Tibial nerve (tissue), 4 donors: ENCODE measurements around the gene MYOCOS. TPM values are rescaled to one million over a fixed set of nuclear protein-coding genes. Genes with fewer than 3 reads are reported as not detected.

Experiments
- DNase-seq, 2 donors: peaks; one replicate each; pipeline ENCODE4 v3.0.0-alpha.2; 2019; ENCODE audit warnings: low spot score in 2 of 2
- H3K27ac ChIP-seq, 4 donors: fragments of 200-600 bp; sonication (generic) in 3 of 4; one replicate each; pipeline ENCODE4 v1.5.1; 2017 to 2019; ENCODE audit warnings: mild to moderate bottlenecking in 1 of 4
- H3K27me3 ChIP-seq, 2 donors: fragments of 200-600 bp; sonication (generic) in 1 of 2; one replicate each; pipeline versions ENCODE4 v1.5.1 to v1.6.0; 2017 to 2019
- H3K36me3 ChIP-seq, 3 donors: fragments of 200-600 bp; sonication (generic); one replicate each; pipeline ENCODE4 v1.5.1; 2018 to 2019
- H3K4me1 ChIP-seq, 4 donors: fragments of 200-600 bp; sonication (generic) in 3 of 4; one replicate each; pipeline ENCODE4 v1.5.1; 2017 to 2019
- H3K4me3 ChIP-seq, 4 donors: fragments of 200-600 bp; sonication (generic) in 3 of 4; one replicate each; pipeline ENCODE4 v1.5.1; 2017 to 2019; ENCODE audit warnings: mild to moderate bottlenecking in 1 of 4, moderate library complexity in 1 of 4
- H3K9me3 ChIP-seq, 4 donors: fragments of 200-600 bp; sonication (generic) in 3 of 4; one replicate each; pipeline ENCODE4 v1.5.1; 2017 to 2019
- CTCF ChIP-seq, 5 experiments: fragments of 200-600 bp in 3 of 5; fragments of 450-650 bp in 2 of 5; sonication (generic) in 3 of 5; IDR thresholded peaks; one replicate each; pipeline ENCODE4 v1.5.1; 2016 to 2019; ENCODE audit warnings: antibody characterized with exemption in 5 of 5, mild to moderate bottlenecking in 3 of 5, moderate library complexity in 2 of 5
- EP300 ChIP-seq, 2 donors: sonication (generic); formaldehyde crosslinking; IDR thresholded peaks; one replicate each; pipeline ENCODE4 v1.6.1; 2017; ENCODE audit warnings: antibody characterized with exemption in 2 of 2, mild to moderate bottlenecking in 1 of 2
- POLR2A ChIP-seq, 2 donors: fragments of 450-650 bp; IDR thresholded peaks; one replicate each; pipeline ENCODE4 v1.6.1; 2017; ENCODE audit warnings: antibody characterized with exemption in 2 of 2, mild to moderate bottlenecking in 2 of 2, moderate library complexity in 2 of 2
- WGBS, 2 donors: methylation state at CpG; one replicate each; pipeline ENCODE4 v1.1.5; 2018; 5-methylcytosine and 5-hydroxymethylcytosine counted together
- total RNA-seq, 4 donors: library from RNA; depleted of rRNA; stranded (reverse); fragments of >200 nt; gene quantifications; one replicate each; pipeline ENCODE4 v1.1.0, GENCODE V29; 2016

The MYOCOS gene
- total RNA-seq, 4 donors from 2014 or later, result not detected

GRCh38 chr1:171652234-171652822 lies 30.3 kb downstream of the MYOCOS start, which contains the start of gene MYOC:
Gene MYOC, minus strand, starts transcription at chr1:171652688. Its CDS starts 77 bp downstream, at chr1:171652611.
- no peak for TF ChIP-seq CTCF (IDR thresholded peaks at IDR 0.05)
- TF ChIP-seq POLR2A (IDR thresholded peaks at IDR 0.05), result no peak
- peak within 1 kb of the TSS in 2 of 4 donors; percentile 86 to 87 for H3K27ac ChIP-seq
- WGBS, 2 donors, result 58 to 64% methylated on average over 7 to 8 of the region's 8 CpGs

GRCh38 chr1:171653796-171654195 lies 31.8 kb downstream of the MYOCOS start:
- Histone ChIP-seq H3K9me3 (no peaks in the 10 kb centered on the region), H3K27me3 (no peaks in the 10 kb centered on the region), H3K36me3 (no peaks in the 10 kb centered on the region), H3K27ac (peak overlapping the region; percentile 56 to 87 (median 76)), H3K4me3 (no peak overlapping the region), H3K4me1 (peaks cover 0 to 29% (median 20%) of the 10 kb centered on the region in 4 donors)
- TF ChIP-seq EP300 (IDR thresholded peaks at IDR 0.05), result no peak
- TF ChIP-seq CTCF (IDR thresholded peaks at IDR 0.05), result no peak
- TF ChIP-seq POLR2A (IDR thresholded peaks at IDR 0.05), result no peak
- DNase-seq, result no peak
- 33 to 46% methylated on average over 1 of the region's 1 CpG for WGBS, 2 donors

More at GRCh38 chr1:171652234-171652822, 30.3 kb downstream of the MYOCOS start, which contains the start of gene MYOC:
- Histone ChIP-seq H3K27me3 (no peaks in the 10 kb centered on the region), H3K4me1 (peaks cover 0 to 29% (median 20%) of the 10 kb centered on the region in 4 donors), H3K9me3 (no peaks in the 10 kb centered on the region), H3K4me3 (peak within 1 kb of the TSS in 1 of 4 donors; percentile 29), H3K36me3 (no peaks in the 10 kb centered on the region)
- no peak for DNase-seq

- H3K4me1 ChIP-seq, result peaks cover 0 to 29% (median 20%) of the 10 kb centered on the region in 4 donors
- H3K27ac ChIP-seq, result peak overlapping the region; percentile 56 to 87 (median 76)
- H3K4me3 ChIP-seq, result peak overlapping the region in 1 of 4 donors; percentile 9
- H3K9me3 ChIP-seq, result no peaks in the 10 kb centered on the region
- TF ChIP-seq EP300 (IDR thresholded peaks at IDR 0.05) (peak in 1 of 2 donors; percentile 15), POLR2A (IDR thresholded peaks at IDR 0.05) (no peak), CTCF (IDR thresholded peaks at IDR 0.05) (no peak)
- H3K36me3 ChIP-seq, result no peaks in the 10 kb centered on the region
- WGBS, 2 donors, result 16 to 28% methylated on average over 8 of the region's 8 CpGs
- H3K27me3 ChIP-seq, result no peaks in the 10 kb centered on the region
- no peak for DNase-seq
Measured at GRCh38 chr1:171654201-171654941, 32.3 kb downstream of the MYOCOS start.

GRCh38 chr1:171654942-171655745 lies 33.1 kb downstream of the MYOCOS start:
- no peaks in the 10 kb centered on the region for H3K9me3 ChIP-seq
- H3K36me3 ChIP-seq, result no peaks in the 10 kb centered on the region
- peaks cover 0 to 29% (median 20%) of the 10 kb centered on the region in 4 donors for H3K4me1 ChIP-seq
- H3K27ac ChIP-seq, result peak overlapping the region; percentile 56 to 87 (median 76)
- H3K4me3 ChIP-seq, result peak overlapping the region in 1 of 4 donors; percentile 7
- peak; percentile 51 to 63 for DNase-seq
- no peaks in the 10 kb centered on the region for H3K27me3 ChIP-seq
- TF ChIP-seq CTCF (IDR thresholded peaks at IDR 0.05) (peak; percentile 25 to 47 (median 32)), EP300 (IDR thresholded peaks at IDR 0.05) (peak in 1 of 2 donors; percentile 11), POLR2A (IDR thresholded peaks at IDR 0.05) (no peak)
- 21 to 26% methylated on average over 24 of the region's 24 CpGs for WGBS, 2 donors
